Measurements from ENCODE around the gene STK10.

Gene STK10

DNA sequence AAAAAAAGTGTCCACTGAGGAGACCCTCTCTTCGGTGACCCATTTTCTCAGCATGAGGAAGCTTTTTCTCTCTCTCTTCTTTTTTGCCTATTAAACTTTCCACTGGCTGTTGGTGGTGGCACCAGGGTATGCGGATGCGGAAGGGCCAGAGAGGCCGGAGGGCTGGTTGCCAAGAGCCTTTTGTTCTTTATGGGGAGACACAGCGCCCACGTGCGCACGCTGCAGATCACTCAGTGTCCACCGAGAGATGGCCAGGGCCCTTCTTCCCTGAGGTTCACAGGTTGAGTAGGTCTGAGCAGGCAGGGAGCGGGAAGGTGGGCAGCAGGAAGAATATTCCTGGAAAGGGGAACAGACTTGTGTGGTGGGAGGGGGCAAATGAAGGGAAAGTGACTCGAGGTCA lies 69.1 kb downstream of the STK10 start:
- TF ChIP-seq, protein P1, sequence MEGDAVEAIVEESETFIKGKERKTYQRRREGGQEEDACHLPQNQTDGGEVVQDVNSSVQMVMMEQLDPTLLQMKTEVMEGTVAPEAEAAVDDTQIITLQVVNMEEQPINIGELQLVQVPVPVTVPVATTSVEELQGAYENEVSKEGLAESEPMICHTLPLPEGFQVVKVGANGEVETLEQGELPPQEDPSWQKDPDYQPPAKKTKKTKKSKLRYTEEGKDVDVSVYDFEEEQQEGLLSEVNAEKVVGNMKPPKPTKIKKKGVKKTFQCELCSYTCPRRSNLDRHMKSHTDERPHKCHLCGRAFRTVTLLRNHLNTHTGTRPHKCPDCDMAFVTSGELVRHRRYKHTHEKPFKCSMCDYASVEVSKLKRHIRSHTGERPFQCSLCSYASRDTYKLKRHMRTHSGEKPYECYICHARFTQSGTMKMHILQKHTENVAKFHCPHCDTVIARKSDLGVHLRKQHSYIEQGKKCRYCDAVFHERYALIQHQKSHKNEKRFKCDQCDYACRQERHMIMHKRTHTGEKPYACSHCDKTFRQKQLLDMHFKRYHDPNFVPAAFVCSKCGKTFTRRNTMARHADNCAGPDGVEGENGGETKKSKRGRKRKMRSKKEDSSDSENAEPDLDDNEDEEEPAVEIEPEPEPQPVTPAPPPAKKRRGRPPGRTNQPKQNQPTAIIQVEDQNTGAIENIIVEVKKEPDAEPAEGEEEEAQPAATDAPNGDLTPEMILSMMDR (IDR thresholded peaks at IDR 0.05; ENCODE audit: insufficient read depth, low read depth, low read length, missing control alignments): no peak

DNA sequence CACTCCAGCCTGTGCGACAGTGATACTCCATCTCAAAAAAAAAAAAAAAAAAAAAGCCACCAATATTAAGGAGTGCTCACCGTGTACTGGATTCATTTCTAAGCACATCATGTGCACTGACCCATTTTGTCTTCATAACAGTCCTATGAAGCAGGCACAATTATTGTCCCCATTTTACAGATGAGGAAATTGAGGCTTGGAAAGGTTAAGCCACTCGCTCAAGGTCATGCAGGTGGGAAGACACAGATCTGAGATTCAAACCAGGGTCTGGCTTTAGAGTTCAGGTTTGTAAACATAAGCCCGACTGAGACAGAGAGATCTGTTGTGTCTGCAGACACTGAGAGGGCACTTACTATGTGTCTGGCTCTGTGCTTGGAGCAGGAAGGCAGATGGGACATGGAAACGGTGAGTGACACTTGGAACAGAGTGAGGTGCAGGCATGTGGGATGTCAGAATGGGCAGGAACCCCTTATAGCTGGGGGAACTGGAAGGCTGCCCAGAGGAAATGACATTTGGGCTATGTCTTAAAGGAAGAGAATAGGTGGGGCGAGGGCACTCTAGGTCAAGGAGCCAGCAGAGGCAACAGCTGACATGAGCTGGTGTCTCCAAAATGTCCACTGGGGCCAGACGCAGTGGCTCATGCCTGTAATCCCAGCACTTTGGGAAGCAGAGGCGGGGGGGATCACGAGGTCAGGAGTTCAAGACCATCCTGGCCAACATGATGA lies 69.9 kb downstream of the STK10 start:
- H3K4me3 ChIP-seq (ENCODE audit: low read depth, low read length): no peak overlapping the region
- DNase-seq (ENCODE audit: low read depth): no peak
- TF ChIP-seq, protein P1 (IDR thresholded peaks at IDR 0.05; ENCODE audit: insufficient read depth, low read depth, low read length, missing control alignments): no peak

More for the DNA sequence above, 69.1 kb downstream of the STK10 start:
- DNase-seq (ENCODE audit: low read depth): no peak
- H3K4me3 ChIP-seq (ENCODE audit: low read depth, low read length): no peak overlapping the region

DNA sequence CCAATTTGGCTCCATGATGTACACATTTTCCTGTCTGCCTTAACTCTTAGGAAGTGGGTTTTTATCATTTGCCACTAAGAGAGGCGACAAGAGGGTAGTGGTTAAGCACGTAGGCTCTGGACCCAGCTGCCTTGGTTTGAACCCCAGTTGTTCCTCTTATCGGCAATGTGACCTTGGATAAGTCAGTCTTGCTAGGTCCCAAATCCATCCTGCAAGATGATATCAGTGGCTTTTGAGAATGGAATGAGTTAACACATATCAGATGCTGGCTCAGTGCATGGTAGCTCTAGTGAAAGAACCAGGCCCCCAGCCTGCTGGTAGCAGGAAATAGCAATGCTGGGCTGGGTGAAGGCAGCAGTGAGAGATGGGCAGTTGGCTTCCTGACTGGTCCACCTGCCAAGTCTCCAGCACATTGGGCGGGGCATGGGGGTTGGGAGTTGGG lies 72.5 kb downstream of the STK10 start:
- H3K4me3 ChIP-seq (ENCODE audit: low read depth, low read length): peak overlapping the region; percentile 65
- TF ChIP-seq, protein P1 (IDR thresholded peaks at IDR 0.05; ENCODE audit: insufficient read depth, low read depth, low read length, missing control alignments): no peak
- no peak for DNase-seq (ENCODE audit: low read depth)

DNA sequence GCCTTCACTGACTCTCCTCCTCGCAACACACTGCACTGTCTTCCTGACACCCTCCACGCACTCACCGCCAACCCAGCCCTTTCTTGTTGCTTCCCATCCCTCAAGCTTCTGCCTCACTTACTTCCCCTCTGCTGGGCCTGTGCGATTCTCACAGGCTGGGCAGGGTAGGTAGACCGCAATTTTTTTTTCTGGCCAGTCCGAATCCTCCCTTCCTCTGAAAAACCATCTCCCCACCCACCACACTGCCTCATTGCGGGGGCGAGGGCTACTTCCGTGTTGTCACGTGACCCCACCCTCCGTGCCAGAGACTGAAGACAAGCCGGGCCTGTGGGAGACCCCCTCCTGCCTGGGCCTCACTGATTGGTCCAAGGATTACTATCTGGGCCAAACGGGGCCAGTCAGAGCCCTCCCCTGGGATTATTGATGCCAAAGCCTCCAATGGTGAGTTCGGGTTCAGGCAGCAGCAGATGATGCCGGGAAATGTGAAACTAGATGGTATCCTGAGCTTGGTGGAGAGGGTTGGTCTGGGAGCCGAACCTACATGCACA lies 73.1 kb downstream of the STK10 start:
- H3K4me3 ChIP-seq (ENCODE audit: low read depth, low read length): peak overlapping the region; percentile 65
- peak; percentile 98 for DNase-seq (ENCODE audit: low read depth)
- TF ChIP-seq, protein P1 (IDR thresholded peaks at IDR 0.05; ENCODE audit: insufficient read depth, low read depth, low read length, missing control alignments): no peak

DNA sequence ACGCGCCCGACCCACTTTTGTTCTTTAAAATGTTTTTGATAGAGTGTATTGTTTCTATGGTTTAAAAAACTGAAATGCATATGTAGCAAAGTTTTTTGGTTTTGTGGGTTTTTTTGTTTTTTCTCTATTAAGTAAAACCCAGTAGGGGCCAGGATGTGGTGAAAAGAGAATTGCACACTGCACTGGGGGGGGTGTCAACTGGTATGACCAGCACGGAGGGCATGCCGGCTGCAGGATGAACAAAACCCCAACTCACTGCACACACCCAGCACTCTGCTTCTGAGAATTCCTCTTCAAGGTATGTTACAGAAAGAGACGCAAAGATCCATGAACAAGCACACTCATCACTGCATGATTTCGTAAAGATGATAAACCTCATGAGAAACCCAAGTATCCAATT lies 75.0 kb downstream of the STK10 start:
- TF ChIP-seq, protein P1 (IDR thresholded peaks at IDR 0.05; ENCODE audit: insufficient read depth, low read depth, low read length, missing control alignments): no peak
- peak; percentile 94 for DNase-seq (ENCODE audit: low read depth)
- H3K4me3 ChIP-seq (ENCODE audit: low read depth, low read length): peak overlapping the region; percentile 66

DNA sequence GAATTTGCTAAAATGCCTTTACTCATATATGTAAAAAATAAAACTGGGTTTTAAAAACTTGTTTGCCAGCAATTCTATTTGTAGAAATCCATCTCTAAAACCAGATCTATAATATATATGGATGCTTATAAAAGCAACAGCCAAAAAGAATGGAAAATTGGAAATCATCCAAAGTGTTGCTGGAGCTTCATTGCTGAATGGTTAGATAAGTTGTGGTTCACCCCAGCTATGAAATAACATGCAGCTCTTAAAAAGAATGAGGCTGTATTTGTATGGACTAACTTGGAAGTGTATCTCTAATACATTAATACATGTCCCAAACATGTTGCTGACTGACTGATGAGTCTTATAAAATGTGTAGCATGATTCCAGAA lies 76.2 kb downstream of the STK10 start:
- H3K4me3 ChIP-seq (ENCODE audit: low read depth, low read length): peak overlapping the region; percentile 42
- TF ChIP-seq, protein P1 (IDR thresholded peaks at IDR 0.05; ENCODE audit: insufficient read depth, low read depth, low read length, missing control alignments): no peak
- DNase-seq (ENCODE audit: low read depth): no peak

All from GM12865 (cell line).